Neural crest cell (in vitro differentiated cells): Measurements from ENCODE around the gene ANO7. TPM values are rescaled to one million over a fixed set of nuclear protein-coding genes. Genes with fewer than 3 reads are reported as not detected.

Experiments
- DNase-seq: peaks from one replicate; pipeline ENCODE4 v3.0.0; 2021; ENCODE audit warnings: low read depth, mixed read lengths, low spot score
- H3K27ac Mint-ChIP-seq: one replicate; pipeline ENCODE4 v1.8.0; 2021; ENCODE audit warnings: mild to moderate bottlenecking, mixed read lengths; ENCODE audit not compliant: unreplicated experiment
- H3K27me3 Mint-ChIP-seq: 2 replicates; pipeline ENCODE4 v1.8.0; 2021; ENCODE audit warnings: low read depth, mild to moderate bottlenecking, mixed read lengths
- H3K36me3 Mint-ChIP-seq: 2 replicates; pipeline ENCODE4 v1.8.0; 2021; ENCODE audit warnings: low read depth, mild to moderate bottlenecking, mixed read lengths
- H3K4me1 Mint-ChIP-seq: 2 replicates; pipeline ENCODE4 v1.8.0; 2021; ENCODE audit warnings: mixed read lengths
- H3K4me3 Mint-ChIP-seq: one replicate; pipeline ENCODE4 v1.8.0; 2021; ENCODE audit warnings: mild to moderate bottlenecking, mixed read lengths
- H3K9me3 Mint-ChIP-seq: 2 replicates; pipeline ENCODE4 v1.8.0; 2021; ENCODE audit warnings: mixed read lengths
- CTCF ChIP-seq: fragments of 200-600 bp; sonication (generic); conservative IDR thresholded peaks from 2 replicates; pipeline ENCODE4 v1.5.0; 2021; ENCODE audit warnings: antibody characterized with exemption, mild to moderate bottlenecking
- total RNA-seq: library from RNA; stranded (reverse); gene quantifications from 2 replicates; pipeline ENCODE4 v1.2.1, GENCODE V29; 2021

ANO7 gene
- total RNA-seq, 1 donor from 2014 or later: 3.2 TPM

GRCh38 chr2:241204490-241204889 is 16.0 kb downstream of the ANO7 start:
- no peak for DNase-seq
- H3K27ac Mint-ChIP-seq: no peak overlapping the region
- H3K27me3 Mint-ChIP-seq: no peaks in the 10 kb centered on the region
- H3K9me3 Mint-ChIP-seq: no peaks in the 10 kb centered on the region
- H3K4me1 Mint-ChIP-seq: no peaks in the 10 kb centered on the region
- H3K4me3 Mint-ChIP-seq: no peak overlapping the region
- no peaks in the 10 kb centered on the region for H3K36me3 Mint-ChIP-seq
- no peak for TF ChIP-seq CTCF

- no peak for TF ChIP-seq CTCF
These were observed 16.6 kb downstream of the ANO7 start for GRCh38 chr2:241205086-241205485.

GRCh38 chr2:241207151-241207550 is 18.7 kb downstream of the ANO7 start:
- no peaks in the 10 kb centered on the region for H3K36me3 Mint-ChIP-seq
- H3K27ac Mint-ChIP-seq: no peak overlapping the region
- no peaks in the 10 kb centered on the region for H3K27me3 Mint-ChIP-seq
- no peaks in the 10 kb centered on the region for H3K9me3 Mint-ChIP-seq
- no peaks in the 10 kb centered on the region for H3K4me1 Mint-ChIP-seq
- no peak for TF ChIP-seq CTCF
- no peak for DNase-seq
- H3K4me3 Mint-ChIP-seq: no peak overlapping the region

More at GRCh38 chr2:241205086-241205485, 16.6 kb downstream of the ANO7 start:
- Mint-ChIP-seq H3K4me3 (no peak overlapping the region), H3K27me3 (no peaks in the 10 kb centered on the region), H3K4me1 (no peaks in the 10 kb centered on the region), H3K9me3 (no peaks in the 10 kb centered on the region), H3K36me3 (no peaks in the 10 kb centered on the region), H3K27ac (no peak overlapping the region)
- DNase-seq: no peak

- H3K4me1 Mint-ChIP-seq: no peaks in the 10 kb centered on the region
- peaks cover under 1% of the 10 kb centered on the region for H3K27me3 Mint-ChIP-seq
- H3K27ac Mint-ChIP-seq: no peak overlapping the region
- no peaks in the 10 kb centered on the region for H3K36me3 Mint-ChIP-seq
- TF ChIP-seq CTCF: no peak
- H3K4me3 Mint-ChIP-seq: no peak overlapping the region
- no peak for DNase-seq
- no peaks in the 10 kb centered on the region for H3K9me3 Mint-ChIP-seq
These were observed 19.2 kb downstream of the ANO7 start for GRCh38 chr2:241207641-241208040.

GRCh38 chr2:241208058-241208457 is 19.6 kb downstream of the ANO7 start:
- DNase-seq: no peak
- TF ChIP-seq CTCF: no peak
- Mint-ChIP-seq H3K4me1 (no peaks in the 10 kb centered on the region), H3K27me3 (peaks cover 2% of the 10 kb centered on the region), H3K9me3 (no peaks in the 10 kb centered on the region), H3K4me3 (no peak overlapping the region), H3K36me3 (no peaks in the 10 kb centered on the region), H3K27ac (peak overlapping the region; percentile 62)

GRCh38 chr2:241209271-241209670 is 20.8 kb downstream of the ANO7 start:
- TF ChIP-seq CTCF: no peak
- no peaks in the 10 kb centered on the region for H3K4me1 Mint-ChIP-seq
- H3K4me3 Mint-ChIP-seq: no peak overlapping the region
- no peaks in the 10 kb centered on the region for H3K36me3 Mint-ChIP-seq
- H3K27ac Mint-ChIP-seq: no peak overlapping the region
- H3K9me3 Mint-ChIP-seq: no peaks in the 10 kb centered on the region
- H3K27me3 Mint-ChIP-seq: peaks cover 2% of the 10 kb centered on the region
- DNase-seq: no peak
